Psoas muscle (tissue), 8 donors: Measurements from ENCODE around the gene TMEM30B. TPM values are rescaled to one million over a fixed set of nuclear protein-coding genes. Genes with fewer than 3 reads are reported as not detected.
A peak's percentile ranks its signal among the peaks of the same experiment; 100 is the strongest.

Experiments
- ATAC-seq, 4 donors: fragments of 200-7000 bp; cut with Tn5 transposase; one replicate each; pipeline ENCODE4 v1.9.1; 2020; ENCODE audit warnings: moderate library complexity in 3 of 4, mild to moderate bottlenecking in 2 of 4
- DNase-seq, 2 donors: peaks; one replicate each; pipeline ENCODE4 v3.0.0-alpha.2; 2020
- H3K27ac ChIP-seq: fragments of 200-600 bp; one replicate; pipeline ENCODE4 v1.8.0; 2022
- H3K27me3 ChIP-seq, 3 donors: fragments of 200-600 bp in 1 of 3; one replicate each; pipeline versions ENCODE4 v1.6.1 to v1.8.0; 2013 to 2022; ENCODE audit warnings: low read length in 2 of 3, mild to moderate bottlenecking in 2 of 3, moderate library complexity in 1 of 3; ENCODE audit not compliant: insufficient read depth in 3 of 3
- H3K36me3 ChIP-seq, 2 donors: fragments of 200-600 bp in 1 of 2; one replicate each; pipeline versions ENCODE4 v1.6.1 to v1.8.0; 2013 to 2022; ENCODE audit warnings: low read depth in 1 of 2, mild to moderate bottlenecking in 1 of 2, moderate library complexity in 1 of 2; ENCODE audit not compliant: insufficient read depth in 1 of 2
- H3K4me1 ChIP-seq: fragments of 200-600 bp; one replicate; pipeline ENCODE4 v1.8.0; 2022
- H3K4me3 ChIP-seq: fragments of 200-600 bp; one replicate; pipeline ENCODE4 v1.8.0; 2022; ENCODE audit warnings: mild to moderate bottlenecking
- H3K9me3 ChIP-seq: fragments of 200-600 bp; one replicate; pipeline ENCODE4 v1.8.0; 2022
- CTCF ChIP-seq: fragments of 200-600 bp; IDR thresholded peaks from one replicate; pipeline ENCODE4 v1.8.0; 2022; ENCODE audit warnings: antibody characterized with exemption
- WGBS, 3 donors: extraction: QIAGEN DNeasy Blood & Tissue Kit; methylation state at CpG; one replicate each; pipeline versions ENCODE4 v1.1.6 to v1.1.7; 2013; 5-methylcytosine and 5-hydroxymethylcytosine counted together
- intact Hi-C, 2 donors: fragments of 100-400 bp; cut with DNase I; formaldehyde crosslinking; loops; one replicate each; pipeline versions ENCODE4 v1.11.0 to v1.14.2; 2022
- polyA plus RNA-seq, 3 donors: library from polyadenylated mRNA; stranded (reverse); fragments of 200-250 nt; gene quantifications; one replicate each; pipeline ENCODE4 v1.2.3, GENCODE V29; 2013
- total RNA-seq, 4 donors: library from RNA; stranded (reverse); fragmentation: NEBNext Ultra II Directional in 2 of 4; extraction: Animal tissue kit (Norgen Biotek cat#: 25700) in 2 of 4; gene quantifications; one replicate each; pipeline versions ENCODE4 v1.2.1 to v1.2.4, GENCODE V29; 2021 to 2023
- donor health status: healthy with polysubstance abuse.
- donor health status: DM: no; HTN: no; CAD: no; lungs with moderate emphysema.
- donor health status: Bipolar disorder and iron deficiency.
- donor health status: healthy.
- donor health status: DM: yes; HTN: yes; CAD: no.
- donor health status: DM: no; HTN: no; CAD: no.
- donor health status: DM: no; HTN: no; CAD: no.
- donor health status: DM: yes; HTN: yes; CAD: no.

Gene TMEM30B
- total and polyA plus RNA-seq, 7 donors, result 0.30 to 2.0 (median 0.80) TPM

- DNase-seq, result no peak
- TF ChIP-seq CTCF, result no peak
These were observed 51.7 kb downstream of the TMEM30B start for GRCh38 chr14:61229475-61229888.

GRCh38 chr14:61227884-61228591 is 53.1 kb downstream of the TMEM30B start:
- Histone ChIP-seq H3K27me3 (no peaks in the 10 kb centered on the region), H3K36me3 (no peaks in the 10 kb centered on the region), H3K27ac (peak overlapping the region; percentile 63), H3K9me3 (no peaks in the 10 kb centered on the region), H3K4me3 (peak overlapping the region; percentile 17), H3K4me1 (peaks cover 70% of the 10 kb centered on the region)
- no peak for TF ChIP-seq CTCF
- DNase-seq (no peak), ATAC-seq (peak; percentile 23 to 75 (median 62))
- WGBS, 3 donors, result 35 to 62% (median 35%) methylated on average over 6 of the region's 6 CpGs
- intact Hi-C loops, result no loop called here

More at GRCh38 chr14:61229475-61229888, 51.7 kb downstream of the TMEM30B start:
- WGBS, 3 donors, result 26 to 43% (median 28%) methylated on average over 6 of the region's 6 CpGs
- peak in 1 of 4 donors; percentile 3 for ATAC-seq
- Histone ChIP-seq H3K4me1 (peaks cover 84% of the 10 kb centered on the region), H3K36me3 (no peaks in the 10 kb centered on the region), H3K27me3 (no peaks in the 10 kb centered on the region), H3K27ac (peak overlapping the region; percentile 63), H3K9me3 (no peaks in the 10 kb centered on the region), H3K4me3 (no peak overlapping the region)
- intact Hi-C loops, result no loop called here

Other genes starting within 250 kb of the TMEM30B start
- 10 to 100 TPM; 11.1 to 17.9 (median 15.4) TPM for gene PRKCH, start 40.2 kb upstream of the TMEM30B start, total RNA-seq
- 1 to 10 TPM; 5.9 to 6.9 (median 6.2) TPM for gene PRKCH, start 40.2 kb upstream of the TMEM30B start, polyA plus RNA-seq